ENCODE results near the gene C10orf105. TPM values are rescaled to one million over a fixed set of nuclear protein-coding genes. Genes with fewer than 3 reads are reported as not detected.

C10orf105 gene
- total RNA-seq, 1 donor from 2014 or later, result 0.64 TPM

- intact Hi-C loops (cut with micrococcal nuclease), result no loop called here
Observed at GRCh38 chr10:71752391-71753090, 33.0 kb upstream of the C10orf105 start.

- intact Hi-C loops (cut with micrococcal nuclease), result no loop called here
Observed at GRCh38 chr10:71751515-71752224, 32.1 kb upstream of the C10orf105 start.

GRCh38 chr10:71750986-71751385, 31.4 kb upstream of the C10orf105 start:
- intact Hi-C loops (cut with micrococcal nuclease), result no loop called here

GRCh38 chr10:71750124-71750841, 30.7 kb upstream of the C10orf105 start:
- intact Hi-C loops (cut with micrococcal nuclease), result no loop called here

GRCh38 chr10:71749396-71749795, 29.8 kb upstream of the C10orf105 start:
- intact Hi-C loops (cut with micrococcal nuclease), result loop anchor here (2.0 kb wide), 1 partner anchor 41 kb away; no protein-coding TSS in a partner anchor

- intact Hi-C loops (cut with micrococcal nuclease), result loop anchor here (1.0 to 2.0 kb wide), 4 partner anchors 21 to 40 kb away; partner anchors contain the start of gene VSIR
Observed at GRCh38 chr10:71748671-71749191, 29.2 kb upstream of the C10orf105 start.

- intact Hi-C loops (cut with micrococcal nuclease), result loop anchor here (1.0 to 2.0 kb wide), 4 partner anchors 21 to 39 kb away; partner anchors contain the start of gene VSIR
Observed at GRCh38 chr10:71747551-71748523, 28.3 kb upstream of the C10orf105 start.

GRCh38 chr10:71747039-71747531, 27.5 kb upstream of the C10orf105 start:
- intact Hi-C loops (cut with micrococcal nuclease), result no loop called here

GRCh38 chr10:71746344-71747037, 26.9 kb upstream of the C10orf105 start:
- intact Hi-C loops (cut with micrococcal nuclease), result no loop called here

- intact Hi-C loops (cut with micrococcal nuclease), result no loop called here
Observed at GRCh38 chr10:71745664-71746250, 26.2 kb upstream of the C10orf105 start.

- intact Hi-C loops (cut with micrococcal nuclease), result no loop called here
Observed at GRCh38 chr10:71744897-71745663, 25.5 kb upstream of the C10orf105 start.

- intact Hi-C loops (cut with micrococcal nuclease), result no loop called here
Observed at GRCh38 chr10:71743866-71744265, 24.3 kb upstream of the C10orf105 start.

GRCh38 chr10:71743089-71743838, 23.7 kb upstream of the C10orf105 start:
- intact Hi-C loops (cut with micrococcal nuclease), result no loop called here

GRCh38 chr10:71742301-71743088, 22.9 kb upstream of the C10orf105 start:
- intact Hi-C loops (cut with micrococcal nuclease), result no loop called here

- intact Hi-C loops (cut with micrococcal nuclease), result loop anchor here (2.0 kb wide), 1 partner anchor 15 kb away; no protein-coding TSS in a partner anchor
Observed at GRCh38 chr10:71741671-71742070, 22.1 kb upstream of the C10orf105 start.

GRCh38 chr10:71741029-71741428, 21.5 kb upstream of the C10orf105 start:
- intact Hi-C loops (cut with micrococcal nuclease), result loop anchor here (2.0 kb wide), 1 partner anchor 14 kb away; no protein-coding TSS in a partner anchor
